Astrocyte (in vitro differentiated cells and primary cell): ENCODE data around the gene CABP2. TPM values are rescaled to one million over a fixed set of nuclear protein-coding genes. Genes with fewer than 3 reads are reported as not detected.

Source experiments
- DNase-seq: peaks from one replicate; pipeline ENCODE4 v3.0.0-alpha.2; 2010; ENCODE audit warnings: low read depth
- FAIRE-seq: peaks from 2 replicates; lab custom pipeline; 2011; peaks lifted over from hg19 to GRCh38; lab: Jason Lieb, UNC
- H2AFZ ChIP-seq: 2 replicates; pipeline ENCODE4 v1.6.0; 2012; ENCODE audit warnings: low read depth, low read length, inconsistent platforms
- H3K27ac ChIP-seq: 2 replicates; pipeline ENCODE4 v1.5.1; 2011; ENCODE audit warnings: low read depth, low read length, inconsistent platforms
- H3K27me3 ChIP-seq: 2 replicates; pipeline ENCODE4 v1.6.0; 2011; ENCODE audit warnings: low read length, inconsistent platforms; ENCODE audit not compliant: insufficient read depth
- H3K36me3 ChIP-seq: 2 replicates; pipeline ENCODE4 v1.5.1; 2011; ENCODE audit warnings: low read length, inconsistent platforms; ENCODE audit not compliant: insufficient read depth
- H3K4me1 ChIP-seq: 2 replicates; pipeline ENCODE4 v1.5.1; 2011; ENCODE audit warnings: low read length, inconsistent platforms; ENCODE audit not compliant: insufficient read depth
- H3K4me2 ChIP-seq: 2 replicates; pipeline ENCODE4 v1.6.0; 2012; ENCODE audit warnings: low read length, inconsistent platforms
- H3K4me3 ChIP-seq: 2 replicates; pipeline ENCODE4 v1.5.1; 2011; ENCODE audit warnings: low read depth, mild to moderate bottlenecking, low read length, inconsistent platforms; ENCODE audit not compliant: insufficient read depth
- H3K79me2 ChIP-seq: 2 replicates; pipeline ENCODE4 v1.6.0; 2012; ENCODE audit warnings: mild to moderate bottlenecking, low read length, inconsistent platforms; ENCODE audit not compliant: insufficient read depth
- H3K9ac ChIP-seq: 2 replicates; pipeline ENCODE4 v1.6.0; 2012; ENCODE audit warnings: mild to moderate bottlenecking, low read length, inconsistent platforms
- H3K9me3 ChIP-seq: 2 replicates; pipeline ENCODE4 v1.5.1; 2012; ENCODE audit warnings: low read depth, mild to moderate bottlenecking, low read length, inconsistent platforms; ENCODE audit not compliant: insufficient read depth
- H4K20me1 ChIP-seq: 2 replicates; pipeline ENCODE4 v1.6.0; 2012; ENCODE audit warnings: low read length, inconsistent platforms; ENCODE audit not compliant: insufficient read depth
- H3K27ac Mint-ChIP-seq: one replicate; pipeline ENCODE4 v1.8.0; 2021; ENCODE audit warnings: mild to moderate bottlenecking, mixed read lengths; ENCODE audit not compliant: unreplicated experiment
- H3K27me3 Mint-ChIP-seq: one replicate; pipeline ENCODE4 v1.8.0; 2021; ENCODE audit warnings: low read depth, mixed read lengths; ENCODE audit not compliant: unreplicated experiment
- H3K36me3 Mint-ChIP-seq: one replicate; pipeline ENCODE4 v1.8.0; 2021; ENCODE audit warnings: low read depth, mixed read lengths; ENCODE audit not compliant: unreplicated experiment
- H3K4me1 Mint-ChIP-seq: one replicate; pipeline ENCODE4 v1.8.0; 2021; ENCODE audit warnings: low read depth, mixed read lengths; ENCODE audit not compliant: unreplicated experiment
- H3K4me3 Mint-ChIP-seq: one replicate; pipeline ENCODE4 v1.8.0; 2021; ENCODE audit warnings: mild to moderate bottlenecking, moderate library complexity, mixed read lengths; ENCODE audit not compliant: unreplicated experiment
- H3K9me3 Mint-ChIP-seq: one replicate; pipeline ENCODE4 v1.8.0; 2021; ENCODE audit warnings: mild to moderate bottlenecking, mixed read lengths; ENCODE audit not compliant: unreplicated experiment
- CTCF ChIP-seq: IDR thresholded peaks from 2 replicates; pipeline ENCODE4 v1.5.1; 2011; ENCODE audit warnings: low read depth, mild to moderate bottlenecking, inconsistent platforms, low read length, moderate library complexity; ENCODE audit not compliant: insufficient read depth
- EZH2 ChIP-seq: IDR thresholded peaks from 2 replicates; pipeline ENCODE4 v1.6.1; 2012; ENCODE audit warnings: mild to moderate bottlenecking, low read length, inconsistent platforms; ENCODE audit not compliant: insufficient read depth
- total RNA-seq: library from RNA; stranded (reverse); gene quantifications from 2 replicates; pipeline ENCODE4 v1.2.1, GENCODE V29; 2021

Gene CABP2
- total RNA-seq, 1 donor from 2014 or later: not detected

DNA sequence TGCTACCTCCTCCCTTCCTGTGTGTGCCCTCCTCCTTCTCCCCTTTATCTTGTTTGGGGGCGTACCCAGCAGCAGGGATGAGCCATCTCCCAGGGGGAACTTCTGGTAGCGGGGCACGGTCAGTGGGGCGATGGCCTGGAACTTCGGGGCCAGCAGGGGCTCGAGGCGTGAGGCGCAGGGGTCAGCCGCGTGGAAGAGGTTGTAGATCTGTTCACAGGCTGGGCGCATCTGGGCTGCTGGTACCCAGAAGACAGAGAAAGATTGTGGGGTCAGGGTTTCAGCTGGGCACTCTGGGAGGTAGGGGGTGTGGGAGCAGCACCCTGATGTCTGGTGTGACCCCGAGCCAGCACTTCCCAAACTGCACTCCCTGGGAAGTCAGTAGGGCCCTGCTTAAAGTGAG is 27.1 kb downstream of the CABP2 start:
- Mint-ChIP-seq H3K4me3 (no peak overlapping the region), H3K27me3 (no peaks in the 10 kb centered on the region), H3K4me1 (no peaks in the 10 kb centered on the region), H3K36me3 (peaks cover 10% of the 10 kb centered on the region), H3K27ac (no peak overlapping the region), H3K9me3 (no peaks in the 10 kb centered on the region)
- Histone ChIP-seq H3K9ac (no peak overlapping the region), H3K27me3 (no peaks in the 10 kb centered on the region), H4K20me1 (peaks cover 8% of the 10 kb centered on the region), H3K4me2 (no peak overlapping the region), H3K36me3 (peaks cover 7% of the 10 kb centered on the region), H3K4me1 (no peaks in the 10 kb centered on the region), H3K27ac (no peak overlapping the region), H3K79me2 (no peaks in the 10 kb centered on the region), H3K9me3 (no peaks in the 10 kb centered on the region), H3K4me3 (no peak overlapping the region), H2AFZ (no peak overlapping the region)
- FAIRE-seq: no peak
- no peak for TF ChIP-seq EZH2
- TF ChIP-seq CTCF: no peak
- no peak for DNase-seq

- no peak overlapping the region for H3K4me2 ChIP-seq
- no peak for DNase-seq
- H3K79me2 ChIP-seq: no peaks in the 10 kb centered on the region
- no peak overlapping the region for H3K27ac ChIP-seq
- H3K9ac ChIP-seq: no peak overlapping the region
- Mint-ChIP-seq H3K27me3 (no peaks in the 10 kb centered on the region), H3K9me3 (no peaks in the 10 kb centered on the region), H3K27ac (no peak overlapping the region), H3K36me3 (peaks cover 3% of the 10 kb centered on the region), H3K4me1 (no peaks in the 10 kb centered on the region), H3K4me3 (no peak overlapping the region)
- no peak overlapping the region for H2AFZ ChIP-seq
- H3K4me3 ChIP-seq: no peak overlapping the region
- H3K4me1 ChIP-seq: no peaks in the 10 kb centered on the region
- H4K20me1 ChIP-seq: peaks cover 6% of the 10 kb centered on the region
- peaks cover 5% of the 10 kb centered on the region for H3K36me3 ChIP-seq
- no peak for TF ChIP-seq CTCF
- TF ChIP-seq EZH2: no peak
- no peaks in the 10 kb centered on the region for H3K9me3 ChIP-seq
- no peak for FAIRE-seq
- no peaks in the 10 kb centered on the region for H3K27me3 ChIP-seq
Observed at GRCh38 chr11:67495234-67496005, 27.8 kb downstream of the CABP2 start.
